ENCODE measurements around the gene PRELID3B. TPM values are rescaled to one million over a fixed set of nuclear protein-coding genes. Genes with fewer than 3 reads are reported as not detected.

PRELID3B gene
- total RNA-seq, 4 donors from 2014 or later = 25.4 to 42.2 (median 32.8) TPM

- WGBS = 50% methylated on average over 5 of the region's 5 CpGs
- H3K36me3 ChIP-seq = peaks cover 44% of the 10 kb centered on the region
- H3K9me3 ChIP-seq = no peaks in the 10 kb centered on the region
- H3K27ac ChIP-seq = no peak overlapping the region
- peaks cover 36% of the 10 kb centered on the region for H3K4me1 ChIP-seq
- H3K4me3 ChIP-seq = no peak overlapping the region
- H3K27me3 ChIP-seq = no peaks in the 10 kb centered on the region
- peak in 1 of 2 donors; percentile 49 for DNase-seq (ENCODE audit: low spot score in 2 of 2)
- TF ChIP-seq POLR2A (IDR thresholded peaks at IDR 0.05) (no peak), CTCF (IDR thresholded peaks at IDR 0.05) (no peak), EP300 (IDR thresholded peaks at IDR 0.05) (no peak), POLR2AphosphoS5 (IDR thresholded peaks at IDR 0.05) (no peak)
Observed at GRCh38 chr20:58985656-58986055, 56.9 kb downstream of the PRELID3B start.

GRCh38 chr20:58984691-58985090, 57.9 kb downstream of the PRELID3B start:
- 77% methylated on average over 6 of the region's 6 CpGs for WGBS
- Histone ChIP-seq H3K9me3 (no peaks in the 10 kb centered on the region), H3K4me3 (no peak overlapping the region), H3K4me1 (peaks cover 39% of the 10 kb centered on the region), H3K27ac (no peak overlapping the region), H3K36me3 (peaks cover 35% of the 10 kb centered on the region), H3K27me3 (no peaks in the 10 kb centered on the region)
- TF ChIP-seq EP300 (IDR thresholded peaks at IDR 0.05) (no peak), POLR2AphosphoS5 (IDR thresholded peaks at IDR 0.05) (no peak), CTCF (IDR thresholded peaks at IDR 0.05) (no peak), POLR2A (IDR thresholded peaks at IDR 0.05) (no peak)
- DNase-seq (ENCODE audit: low spot score in 2 of 2) = peak in 1 of 2 donors; percentile 28

Other genes with a start within 250 kb of the PRELID3B start
- gene GNAS-AS1, start 191.9 kb downstream of the PRELID3B start, total RNA-seq = not detected
- gene GNAS, start 190.1 kb downstream of the PRELID3B start, total RNA-seq = 100 to 1,000 TPM; 334 to 533 (median 451) TPM
- 10 to 100 TPM; 45.9 to 90.0 (median 63.4) TPM for gene NELFCD, start 61.5 kb downstream of the PRELID3B start, total RNA-seq
- gene CTSZ, start 35.5 kb downstream of the PRELID3B start, total RNA-seq = 10 to 100 TPM; 25.6 to 38.7 (median 34.7) TPM
- gene TUBB1, start 23.4 kb downstream of the PRELID3B start, total RNA-seq = under 1 TPM in 1 of 4 donors, not detected in 3; 0.17 TPM
- 10 to 100 TPM; 16.1 to 26.8 (median 19.5) TPM for gene ATP5F1E, start 10.5 kb downstream of the PRELID3B start, total RNA-seq
- gene ZNF831, start 121.0 kb upstream of the PRELID3B start, total RNA-seq = 1 to 10 TPM in 1 of 4 donors, under 1 TPM in 2, not detected in 1; 0.16 to 1.0 (median 0.34) TPM

Measured in suprapubic skin (tissue), 4 donors.